Panc1 (cell line): ENCODE results near the gene FSTL1. TPM values are rescaled to one million over a fixed set of nuclear protein-coding genes. Genes with fewer than 3 reads are reported as not detected.

ENCODE experiments used
- ATAC-seq: fragments of 200-7000 bp; cut with Tn5 transposase; 2 replicates; pipeline ENCODE4 v1.9.1; 2020; ENCODE audit warnings: mild to moderate bottlenecking, moderate library complexity
- BruUV-seq: library from RNA; stranded (reverse); fragments of 400-500 nt; replicated peaks from 2 replicates; lab custom pipeline; 2021; lab: Mats Ljungman, UMichigan
- CTCF ChIA-PET: fragments of 300-600 bp; sonication (Branson Sonifier 250); formaldehyde crosslinking; loops from one replicate; lab custom pipeline; 2022; ENCODE audit warnings: antibody characterized with exemption; lab: Charles Lee
- POLR2A ChIA-PET: fragments of 300-600 bp; sonication (Branson Sonifier 250); formaldehyde crosslinking; loops from one replicate; lab custom pipeline; 2022; ENCODE audit warnings: antibody characterized with exemption; lab: Charles Lee
- DNase-seq: peaks from one replicate; pipeline ENCODE4 v3.0.0-alpha.2; 2010; ENCODE audit warnings: low read depth, low spot score
- H3K27ac ChIP-seq: 2 replicates; pipeline ENCODE4 v1.5.1; 2011; ENCODE audit warnings: mild to moderate bottlenecking, low read length, inconsistent platforms
- H3K27me3 ChIP-seq: fragments of 200-500 bp; sonication (Bioruptor generic); 2 replicates; pipeline ENCODE4 v1.6.0; 2014; ENCODE audit warnings: low read length, inconsistent platforms; ENCODE audit not compliant: control insufficient read depth, insufficient read depth
- H3K36me3 ChIP-seq: fragments of 200-500 bp; sonication (Bioruptor generic); 2 replicates; pipeline ENCODE4 v1.5.1; 2014; ENCODE audit warnings: inconsistent platforms, mild to moderate bottlenecking, low read length, moderate library complexity; ENCODE audit not compliant: control insufficient read depth, insufficient read depth
- H3K4me1 ChIP-seq: 2 replicates; pipeline ENCODE4 v1.5.1; 2011; ENCODE audit warnings: inconsistent platforms, mild to moderate bottlenecking, low read length, moderate library complexity; ENCODE audit not compliant: control insufficient read depth, insufficient read depth
- H3K4me3 ChIP-seq, 2 experiments: 2 replicates each; pipeline ENCODE4 v1.5.1; 2011 to 2012; ENCODE audit warnings: low read depth in 2 of 2, low read length in 2 of 2, mild to moderate bottlenecking in 2 of 2, inconsistent platforms in 1 of 2, moderate library complexity in 1 of 2
- H3K9me3 ChIP-seq: fragments of 200-500 bp; sonication (Bioruptor generic); 2 replicates; pipeline ENCODE4 v1.5.1; 2014; ENCODE audit warnings: low read depth, mild to moderate bottlenecking, inconsistent platforms, low read length, moderate library complexity; ENCODE audit not compliant: control insufficient read depth, insufficient read depth
- POLR2AphosphoS5 ChIP-seq: IDR thresholded peaks from 2 replicates; pipeline ENCODE4 v1.6.1; 2012; ENCODE audit warnings: mild to moderate bottlenecking, low read depth, low read length, moderate library complexity
- REST ChIP-seq, 2 experiments: IDR thresholded peaks; 2 replicates each; pipeline ENCODE4 v1.6.1; 2011 to 2012; ENCODE audit warnings: low read depth in 2 of 2, control low read depth in 1 of 2, low read length in 1 of 2, mild to moderate bottlenecking in 1 of 2, moderate library complexity in 1 of 2; ENCODE audit not compliant: insufficient read depth in 1 of 2
- SIN3A ChIP-seq: IDR thresholded peaks from 2 replicates; pipeline ENCODE4 v1.6.1; 2012; ENCODE audit warnings: low read depth, mild to moderate bottlenecking, low read length, moderate library complexity, borderline replicate concordance; ENCODE audit not compliant: insufficient read depth
- TCF7L2 ChIP-seq: IDR thresholded peaks from 2 replicates; pipeline ENCODE4 v1.6.1; 2011; ENCODE audit warnings: mild to moderate bottlenecking, low read depth, low read length, inconsistent platforms
- in situ Hi-C: cut with HindIII; loops from 2 replicates; pipeline ENCODE4 v1.10.0; 2016; ENCODE audit warnings: low sequenced_read_pairs, low pct_unique_long_range_greater_than_20kb
- intact Hi-C: fragments of 100-400 bp; cut with micrococcal nuclease; formaldehyde crosslinking; loops from one replicate; pipeline ENCODE4 v1.10.0; 2022; ENCODE audit not compliant: unreplicated experiment
- total RNA-seq: library from RNA; stranded (reverse); gene quantifications from one replicate; pipeline ENCODE4 v1.2.1, GENCODE V29; 2021; ENCODE audit not compliant: unreplicated experiment
- TF ChIP-seq, protein P1 (sequence below): fragments of 450-650 bp; IDR thresholded peaks from 2 replicates; pipeline ENCODE4 v1.5.1; 2017; ENCODE audit warnings: mild to moderate bottlenecking

The FSTL1 gene
- total RNA-seq, 1 experiment from 2014 or later, result 9.2 TPM

GRCh38 chr3:120420360-120420759, 30.4 kb downstream of the FSTL1 start:
- H3K27ac ChIP-seq, result no peak overlapping the region
- TF ChIP-seq POLR2AphosphoS5 (no peak), REST (IDR thresholded peaks at IDR 0.05; ENCODE audit: insufficient read depth in 1 of 2, low read depth in 2 of 2, low read length in 1 of 2) (no peak), TCF7L2 (no peak), SIN3A (no peak)
- TF ChIP-seq, protein P1, sequence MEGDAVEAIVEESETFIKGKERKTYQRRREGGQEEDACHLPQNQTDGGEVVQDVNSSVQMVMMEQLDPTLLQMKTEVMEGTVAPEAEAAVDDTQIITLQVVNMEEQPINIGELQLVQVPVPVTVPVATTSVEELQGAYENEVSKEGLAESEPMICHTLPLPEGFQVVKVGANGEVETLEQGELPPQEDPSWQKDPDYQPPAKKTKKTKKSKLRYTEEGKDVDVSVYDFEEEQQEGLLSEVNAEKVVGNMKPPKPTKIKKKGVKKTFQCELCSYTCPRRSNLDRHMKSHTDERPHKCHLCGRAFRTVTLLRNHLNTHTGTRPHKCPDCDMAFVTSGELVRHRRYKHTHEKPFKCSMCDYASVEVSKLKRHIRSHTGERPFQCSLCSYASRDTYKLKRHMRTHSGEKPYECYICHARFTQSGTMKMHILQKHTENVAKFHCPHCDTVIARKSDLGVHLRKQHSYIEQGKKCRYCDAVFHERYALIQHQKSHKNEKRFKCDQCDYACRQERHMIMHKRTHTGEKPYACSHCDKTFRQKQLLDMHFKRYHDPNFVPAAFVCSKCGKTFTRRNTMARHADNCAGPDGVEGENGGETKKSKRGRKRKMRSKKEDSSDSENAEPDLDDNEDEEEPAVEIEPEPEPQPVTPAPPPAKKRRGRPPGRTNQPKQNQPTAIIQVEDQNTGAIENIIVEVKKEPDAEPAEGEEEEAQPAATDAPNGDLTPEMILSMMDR, result no peak
- in situ Hi-C loops, result no loop called here
- H3K4me1 ChIP-seq, result peaks cover 4% of the 10 kb centered on the region; the same call in 1 of the 2 replicates
- no TSS peak for BruUV-seq
- CTCF ChIA-PET, result interaction anchor here (2.5 kb wide), 1 partner anchor 138 kb away, joined by 13 read pairs; no protein-coding TSS in a partner anchor
- no peak overlapping the region for H3K4me3 ChIP-seq
- intact Hi-C loops, result no loop called here
- ATAC-seq (no peak), DNase-seq (no peak)
- peaks cover 7% of the 10 kb centered on the region; the same call in 1 of the 2 replicates for H3K27me3 ChIP-seq
- POLR2A ChIA-PET, result no interaction called here
- H3K9me3 ChIP-seq, result no peaks in the 10 kb centered on the region
- no peaks in the 10 kb centered on the region for H3K36me3 ChIP-seq

DNA sequence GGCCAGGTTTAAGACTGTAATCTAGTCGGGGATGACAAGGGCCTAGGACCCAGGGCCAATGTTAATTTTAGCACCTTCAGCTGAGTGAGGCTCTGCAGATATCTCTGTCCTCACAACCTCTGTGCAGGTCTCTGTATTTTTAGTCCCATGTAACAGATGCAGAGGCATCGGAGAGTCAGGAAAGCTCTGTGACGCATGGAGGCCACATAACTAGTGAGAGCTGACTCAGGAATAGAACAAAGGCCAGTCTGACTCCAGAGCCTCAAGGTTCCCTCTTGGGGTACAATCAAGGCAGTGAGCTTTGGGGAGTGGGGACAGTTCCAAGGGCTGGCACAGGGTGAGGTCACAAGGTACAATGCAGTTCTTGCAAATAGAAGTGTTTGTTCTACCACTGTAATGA, 31.0 kb downstream of the FSTL1 start:
- Histone ChIP-seq H3K36me3 (no peaks in the 10 kb centered on the region), H3K4me1 (peaks cover 4% of the 10 kb centered on the region; the same call in 1 of the 2 replicates), H3K27ac (no peak overlapping the region), H3K27me3 (peaks cover 9% of the 10 kb centered on the region; the same call in 1 of the 2 replicates), H3K4me3 (no peak overlapping the region), H3K9me3 (no peaks in the 10 kb centered on the region)
- ChIA-PET CTCF (interaction anchor here (2.5 kb wide), 1 partner anchor 139 kb away, joined by 13 read pairs; no protein-coding TSS in a partner anchor), POLR2A (no interaction called here)
- BruUV-seq, result no TSS peak
- DNase-seq, result no peak
- in situ Hi-C loops, result no loop called here
- TF ChIP-seq REST (IDR thresholded peaks at IDR 0.05; ENCODE audit: insufficient read depth in 1 of 2, low read depth in 2 of 2, low read length in 1 of 2) (no peak), TCF7L2 (no peak), SIN3A (no peak), POLR2AphosphoS5 (no peak)
- TF ChIP-seq, protein P1, result no peak
- intact Hi-C loops, result loop anchor here (1.0 kb wide), 1 partner anchor 140 kb away; no protein-coding TSS in a partner anchor
- no peak for ATAC-seq
